ENCODE data around the gene TTC22. TPM values are rescaled to one million over a fixed set of nuclear protein-coding genes. Genes with fewer than 3 reads are reported as not detected.
A peak's percentile ranks its signal among the peaks of the same experiment; 100 is the strongest.

The TTC22 gene
- total RNA-seq (15.8 TPM), polyA plus RNA-seq (1 to 10 TPM; 3.8 to 6.5 (median 4.8) TPM)

DNA sequence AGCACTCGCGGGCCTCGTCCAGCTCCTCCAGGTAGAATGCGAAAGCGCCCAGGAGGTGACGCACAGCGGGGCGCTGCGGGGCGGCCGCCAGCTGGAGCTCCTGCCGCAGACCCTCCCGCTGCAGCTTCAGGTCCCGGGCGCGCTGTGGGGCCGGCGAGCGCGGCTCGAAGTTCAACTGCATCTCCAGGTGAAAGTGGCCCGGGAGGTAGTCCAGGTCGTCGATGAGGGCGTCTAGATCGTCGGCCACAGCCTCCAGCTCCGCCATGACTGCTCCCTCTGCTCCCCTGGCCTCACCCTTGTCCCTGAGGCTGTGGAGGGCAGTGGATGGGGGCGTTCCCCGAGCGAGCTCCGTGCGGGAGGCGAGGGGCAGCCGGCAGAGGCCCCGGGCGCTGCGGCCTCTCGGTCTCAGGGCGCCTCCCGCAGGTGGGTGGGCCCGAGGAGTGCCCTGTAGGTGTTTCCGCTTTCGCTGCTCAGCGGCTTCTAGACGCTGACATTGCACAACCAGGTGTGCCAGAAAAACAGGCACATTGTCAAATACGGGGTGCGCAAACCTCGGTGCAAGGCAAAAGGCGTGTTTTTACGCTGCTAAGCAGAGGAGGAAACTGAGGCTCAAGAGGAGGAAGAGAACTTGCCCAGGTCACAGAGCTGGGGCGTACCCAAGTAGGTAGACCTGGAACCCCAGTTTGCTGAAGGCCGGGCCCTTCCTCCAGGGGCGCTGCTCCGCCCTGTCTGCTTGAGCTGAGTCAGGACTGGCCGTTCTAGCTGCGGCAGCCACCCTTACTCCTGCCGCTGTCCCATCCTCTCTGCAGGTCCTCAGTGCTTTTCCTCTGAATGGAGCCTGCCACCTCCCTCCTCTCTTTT lies at the start of gene TTC22:
TTC22 (minus strand) TSS at position 425 of the 861 bp plus-strand sequence; CDS start at position 265, 160 bp downstream.
- Mint-ChIP-seq H3K4me3 (peak within 1 kb of the TSS; percentile 96 to 100 (median 97)), H3K27me3 (no peaks in the 10 kb centered on the region), H3K9me3 (no peaks in the 10 kb centered on the region), H3K36me3 (peaks cover 7% of the 10 kb centered on the region), H3K4me1 (peaks cover 27 to 62% (median 43%) of the 10 kb centered on the region in 4 donors), H3K27ac (peak within 1 kb of the TSS; percentile 92 to 95 (median 92))
- DNase-seq (peak; percentile 58 to 87 (median 72)), ATAC-seq (ENCODE audit: low read depth in 2 of 2) (peak; percentile 87 to 91)
- peaks cover 34% of the 10 kb centered on the region for H3K4me1 ChIP-seq (ENCODE audit: control insufficient read depth, insufficient read depth, low read length, poor library complexity, severe bottlenecking)
- H3K36me3 ChIP-seq (ENCODE audit: control insufficient read depth, insufficient read depth, low read length), result peaks cover 4% of the 10 kb centered on the region
- H3K27me3 ChIP-seq (ENCODE audit: control insufficient read depth, insufficient read depth, low read length), result no peaks in the 10 kb centered on the region
- H3K4me3 ChIP-seq (ENCODE audit: low read depth, low read length), result peak within 1 kb of the TSS; percentile 87
- no peaks in the 10 kb centered on the region for H3K9me3 ChIP-seq (ENCODE audit: control insufficient read depth in 2 of 2, low read length in 2 of 2)
- H3K27ac ChIP-seq (ENCODE audit: insufficient read depth, low read length, poor library complexity, severe bottlenecking), result peak within 1 kb of the TSS; percentile 63

DNA sequence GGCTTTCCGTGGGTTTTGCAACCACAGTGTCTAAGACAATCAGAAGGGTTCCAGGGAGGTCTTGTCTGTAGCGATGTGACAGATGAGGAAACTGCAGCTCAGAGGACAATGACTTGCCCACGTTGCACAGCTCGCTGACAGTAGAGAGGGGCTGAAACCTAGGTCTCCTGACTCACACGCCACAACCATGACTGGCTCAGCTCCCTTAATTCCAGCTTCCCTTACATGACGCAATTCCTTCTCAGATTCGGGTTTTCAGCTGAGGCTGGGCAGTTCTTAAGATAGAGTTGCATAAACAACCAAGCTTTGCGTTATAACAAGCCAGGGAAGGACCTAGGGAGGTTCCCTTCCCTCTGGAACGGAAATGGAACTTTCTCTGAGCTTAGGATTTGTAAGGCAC lies 49.6 kb upstream of the TTC22 start:
- Mint-ChIP-seq H3K4me3 (no peak overlapping the region), H3K27ac (no peak overlapping the region), H3K9me3 (peaks cover 0 to 2% (median 0%) of the 10 kb centered on the region in 7 donors), H3K27me3 (no peaks in the 10 kb centered on the region), H3K36me3 (peaks cover 8% of the 10 kb centered on the region), H3K4me1 (no peaks in the 10 kb centered on the region)
- ATAC-seq (ENCODE audit: low read depth in 2 of 2), result no peak
- Histone ChIP-seq H3K9me3 (ENCODE audit: control insufficient read depth in 2 of 2, low read length in 2 of 2) (no peaks in the 10 kb centered on the region), H3K4me1 (ENCODE audit: control insufficient read depth, insufficient read depth, low read length, poor library complexity, severe bottlenecking) (no peaks in the 10 kb centered on the region), H3K27ac (ENCODE audit: insufficient read depth, low read length, poor library complexity, severe bottlenecking) (no peak overlapping the region), H3K36me3 (ENCODE audit: control insufficient read depth, insufficient read depth, low read length) (no peaks in the 10 kb centered on the region), H3K4me3 (ENCODE audit: low read depth, low read length) (no peak overlapping the region), H3K27me3 (ENCODE audit: control insufficient read depth, insufficient read depth, low read length) (no peaks in the 10 kb centered on the region)
- DNase-seq, result no peak

DNA sequence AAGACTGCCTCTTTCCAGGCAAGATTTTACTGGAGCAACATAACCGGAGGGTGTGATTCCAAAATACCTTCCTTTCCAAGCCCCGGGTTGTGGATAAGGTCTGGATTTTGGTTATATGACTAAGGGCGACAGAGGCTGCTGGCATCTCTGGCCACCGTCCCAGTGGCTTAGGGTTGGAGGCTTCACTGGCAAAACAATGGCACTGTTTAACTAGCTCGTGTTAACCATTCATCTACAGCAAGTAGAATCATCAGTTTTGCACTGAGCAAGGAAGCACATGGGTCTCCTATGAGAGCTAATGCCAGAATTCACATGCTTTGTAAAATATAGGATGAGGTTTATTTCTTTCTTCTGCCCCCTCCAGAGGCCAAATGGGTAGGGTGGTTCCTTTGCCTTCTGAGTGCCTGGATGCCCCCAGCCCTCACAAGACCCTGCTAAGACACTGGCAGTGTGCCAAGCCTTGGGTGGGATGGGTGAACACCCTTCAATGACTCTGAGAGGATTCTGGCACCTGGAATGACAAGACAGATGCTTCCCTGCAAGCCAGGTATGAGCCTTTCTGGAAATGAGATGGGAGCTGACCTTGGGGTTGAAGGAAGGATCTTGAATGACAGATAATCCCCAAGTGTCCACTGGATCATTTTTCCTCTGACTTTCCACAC lies 49.1 kb upstream of the TTC22 start:
- Mint-ChIP-seq H3K9me3 (peaks cover 0 to 2% (median 0%) of the 10 kb centered on the region in 7 donors), H3K27ac (no peak overlapping the region)

DNA sequence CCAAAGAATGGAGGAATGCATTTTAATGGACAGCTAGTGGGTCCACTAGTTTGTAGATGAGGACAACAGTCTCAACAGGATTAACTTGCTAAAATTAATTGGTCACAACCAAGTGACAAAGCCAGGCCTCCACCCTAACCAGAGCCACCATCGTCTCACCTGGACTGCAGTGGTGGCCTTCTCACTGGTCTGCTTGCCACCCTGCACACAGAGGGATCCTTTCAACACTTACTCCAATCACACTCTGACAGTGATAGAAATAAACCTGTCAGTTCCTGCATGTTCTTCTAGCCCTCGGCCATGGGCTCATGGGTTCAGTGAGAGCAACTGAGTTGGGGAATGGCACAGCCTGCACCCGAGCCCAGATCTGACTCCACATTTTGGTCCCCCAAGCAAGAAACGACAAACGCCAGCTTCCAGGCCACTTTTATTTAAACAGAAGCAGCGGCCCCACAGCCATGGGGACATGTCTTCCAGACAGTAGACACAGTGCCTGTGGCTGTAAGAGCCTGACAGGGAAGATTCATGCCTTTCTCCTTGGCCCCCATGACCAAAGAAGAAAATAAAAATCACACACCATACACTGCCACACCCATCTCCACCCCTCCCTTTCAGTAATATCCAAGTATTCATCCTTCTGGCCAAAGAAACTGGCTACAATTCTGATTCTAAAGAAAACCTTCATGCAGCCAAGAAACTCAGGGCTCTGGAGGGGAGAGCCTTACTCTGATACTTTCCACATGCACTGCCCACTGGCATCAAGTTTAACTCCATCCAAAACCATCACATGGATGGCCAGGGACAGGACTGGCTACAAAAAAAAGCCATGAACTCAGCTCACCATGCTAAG lies 48.3 kb upstream of the TTC22 start:
- Mint-ChIP-seq H3K27me3 (no peaks in the 10 kb centered on the region), H3K9me3 (peaks cover 0 to 2% (median 0%) of the 10 kb centered on the region in 7 donors), H3K27ac (peak overlapping the region in 1 of 3 donors; percentile 62), H3K4me1 (no peaks in the 10 kb centered on the region), H3K36me3 (peaks cover 8% of the 10 kb centered on the region), H3K4me3 (no peak overlapping the region)
- H3K36me3 ChIP-seq (ENCODE audit: control insufficient read depth, insufficient read depth, low read length), result no peaks in the 10 kb centered on the region
- no peaks in the 10 kb centered on the region for H3K9me3 ChIP-seq (ENCODE audit: control insufficient read depth in 2 of 2, low read length in 2 of 2)
- H3K27ac ChIP-seq (ENCODE audit: insufficient read depth, low read length, poor library complexity, severe bottlenecking), result no peak overlapping the region
- no peak overlapping the region for H3K4me3 ChIP-seq (ENCODE audit: low read depth, low read length)
- H3K4me1 ChIP-seq (ENCODE audit: control insufficient read depth, insufficient read depth, low read length, poor library complexity, severe bottlenecking), result no peaks in the 10 kb centered on the region
- ATAC-seq (ENCODE audit: low read depth in 2 of 2) (no peak), DNase-seq (no peak)
- H3K27me3 ChIP-seq (ENCODE audit: control insufficient read depth, insufficient read depth, low read length), result no peaks in the 10 kb centered on the region

More for the DNA sequence above, 49.1 kb upstream of the TTC22 start:
- no peak overlapping the region for H3K4me3 Mint-ChIP-seq
- Histone ChIP-seq H3K27ac (ENCODE audit: insufficient read depth, low read length, poor library complexity, severe bottlenecking) (no peak overlapping the region), H3K4me3 (ENCODE audit: low read depth, low read length) (no peak overlapping the region), H3K27me3 (ENCODE audit: control insufficient read depth, insufficient read depth, low read length) (no peaks in the 10 kb centered on the region), H3K9me3 (ENCODE audit: control insufficient read depth in 2 of 2, low read length in 2 of 2) (no peaks in the 10 kb centered on the region), H3K4me1 (ENCODE audit: control insufficient read depth, insufficient read depth, low read length, poor library complexity, severe bottlenecking) (no peaks in the 10 kb centered on the region), H3K36me3 (ENCODE audit: control insufficient read depth, insufficient read depth, low read length) (no peaks in the 10 kb centered on the region)
- DNase-seq, result no peak
- no peak for ATAC-seq (ENCODE audit: low read depth in 2 of 2)
- H3K4me1 Mint-ChIP-seq, result no peaks in the 10 kb centered on the region
- peaks cover 8% of the 10 kb centered on the region for H3K36me3 Mint-ChIP-seq
- H3K27me3 Mint-ChIP-seq, result no peaks in the 10 kb centered on the region

- Histone ChIP-seq H3K27ac (ENCODE audit: insufficient read depth, low read length, poor library complexity, severe bottlenecking) (no peak overlapping the region), H3K4me3 (ENCODE audit: low read depth, low read length) (no peak overlapping the region), H3K27me3 (ENCODE audit: control insufficient read depth, insufficient read depth, low read length) (no peaks in the 10 kb centered on the region), H3K36me3 (ENCODE audit: control insufficient read depth, insufficient read depth, low read length) (no peaks in the 10 kb centered on the region), H3K4me1 (ENCODE audit: control insufficient read depth, insufficient read depth, low read length, poor library complexity, severe bottlenecking) (no peaks in the 10 kb centered on the region), H3K9me3 (ENCODE audit: control insufficient read depth in 2 of 2, low read length in 2 of 2) (no peaks in the 10 kb centered on the region)
- Mint-ChIP-seq H3K9me3 (peaks cover 0 to 2% (median 0%) of the 10 kb centered on the region in 7 donors), H3K4me1 (no peaks in the 10 kb centered on the region), H3K36me3 (peaks cover 8% of the 10 kb centered on the region), H3K27ac (no peak overlapping the region), H3K27me3 (no peaks in the 10 kb centered on the region), H3K4me3 (no peak overlapping the region)
- DNase-seq, result peak in 1 of 3 donors; percentile 6
- no peak for ATAC-seq (ENCODE audit: low read depth in 2 of 2)
These were observed 47.2 kb upstream of the TTC22 start for GRCh38 chr1:54848134-54848948.

GRCh38 chr1:54846716-54847284 lies 45.7 kb upstream of the TTC22 start:
- no peak for DNase-seq
- no peak for ATAC-seq (ENCODE audit: low read depth in 2 of 2)
- no peak overlapping the region for H3K4me3 Mint-ChIP-seq
- no peaks in the 10 kb centered on the region for H3K27me3 ChIP-seq (ENCODE audit: control insufficient read depth, insufficient read depth, low read length)
- H3K27ac Mint-ChIP-seq, result no peak overlapping the region
- no peaks in the 10 kb centered on the region for H3K36me3 ChIP-seq (ENCODE audit: control insufficient read depth, insufficient read depth, low read length)
- H3K36me3 Mint-ChIP-seq, result peaks cover 8% of the 10 kb centered on the region
- H3K4me1 ChIP-seq (ENCODE audit: control insufficient read depth, insufficient read depth, low read length, poor library complexity, severe bottlenecking), result no peaks in the 10 kb centered on the region
- peaks cover 0 to 2% (median 0%) of the 10 kb centered on the region in 7 donors for H3K9me3 Mint-ChIP-seq
- no peak overlapping the region for H3K27ac ChIP-seq (ENCODE audit: insufficient read depth, low read length, poor library complexity, severe bottlenecking)
- H3K4me3 ChIP-seq (ENCODE audit: low read depth, low read length), result no peak overlapping the region
- no peaks in the 10 kb centered on the region for H3K9me3 ChIP-seq (ENCODE audit: control insufficient read depth in 2 of 2, low read length in 2 of 2)
- no peaks in the 10 kb centered on the region for H3K27me3 Mint-ChIP-seq
- H3K4me1 Mint-ChIP-seq, result no peaks in the 10 kb centered on the region

Data from CD4-positive, CD25-positive, alpha-beta regulatory T cell (primary cell).